ENCODE data around the gene PIK3R5.

DNA sequence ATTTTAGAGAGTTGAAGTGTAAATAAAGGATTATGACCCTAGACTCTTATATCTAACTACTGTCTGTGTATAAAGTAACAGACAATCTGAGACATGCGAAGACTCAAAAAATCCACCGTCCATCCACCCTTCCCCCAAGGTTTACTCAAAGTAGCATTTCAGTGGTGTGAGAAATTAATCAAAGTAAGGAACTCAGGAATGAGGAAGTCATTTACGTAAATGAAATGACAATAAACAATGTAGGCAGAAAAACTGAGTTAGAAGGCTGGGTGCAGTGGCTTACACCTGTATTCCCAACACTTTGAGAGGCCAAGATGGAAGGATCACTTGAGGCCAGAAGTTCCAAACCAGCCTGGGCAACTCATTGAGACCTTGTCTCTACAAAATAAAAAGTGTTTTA, 36.1 kb upstream of the PIK3R5 start:
- TF ChIP-seq, protein P1, sequence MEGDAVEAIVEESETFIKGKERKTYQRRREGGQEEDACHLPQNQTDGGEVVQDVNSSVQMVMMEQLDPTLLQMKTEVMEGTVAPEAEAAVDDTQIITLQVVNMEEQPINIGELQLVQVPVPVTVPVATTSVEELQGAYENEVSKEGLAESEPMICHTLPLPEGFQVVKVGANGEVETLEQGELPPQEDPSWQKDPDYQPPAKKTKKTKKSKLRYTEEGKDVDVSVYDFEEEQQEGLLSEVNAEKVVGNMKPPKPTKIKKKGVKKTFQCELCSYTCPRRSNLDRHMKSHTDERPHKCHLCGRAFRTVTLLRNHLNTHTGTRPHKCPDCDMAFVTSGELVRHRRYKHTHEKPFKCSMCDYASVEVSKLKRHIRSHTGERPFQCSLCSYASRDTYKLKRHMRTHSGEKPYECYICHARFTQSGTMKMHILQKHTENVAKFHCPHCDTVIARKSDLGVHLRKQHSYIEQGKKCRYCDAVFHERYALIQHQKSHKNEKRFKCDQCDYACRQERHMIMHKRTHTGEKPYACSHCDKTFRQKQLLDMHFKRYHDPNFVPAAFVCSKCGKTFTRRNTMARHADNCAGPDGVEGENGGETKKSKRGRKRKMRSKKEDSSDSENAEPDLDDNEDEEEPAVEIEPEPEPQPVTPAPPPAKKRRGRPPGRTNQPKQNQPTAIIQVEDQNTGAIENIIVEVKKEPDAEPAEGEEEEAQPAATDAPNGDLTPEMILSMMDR (IDR thresholded peaks at IDR 0.05), result no peak
- TF ChIP-seq POLR2A (IDR thresholded peaks at IDR 0.05) (no peak), POLR2AphosphoS5 (IDR thresholded peaks at IDR 0.05) (no peak)

Data from prostate gland (tissue), 2 donors.